Measurements from ENCODE around the gene TMEM9.

GRCh38 chr1:201185527-201186128, 31.4 kb upstream of the TMEM9 start:
- TF ChIP-seq EZH2phosphoT487 (IDR thresholded peaks at IDR 0.05; ENCODE audit: borderline replicate concordance, low read length): no peak
- TF ChIP-seq CTCF (conservative IDR thresholded peaks at IDR 0.05; ENCODE audit: low read depth, low read length): no peak
- no peak for TF ChIP-seq EZH2 (IDR thresholded peaks at IDR 0.05; ENCODE audit: low read length, unreplicated experiment)
